ENCODE data around the gene PTPRH. TPM values are rescaled to one million over a fixed set of nuclear protein-coding genes. Genes with fewer than 3 reads are reported as not detected.

The PTPRH gene
- total and polyA plus RNA-seq, 9 of the 15 experiments (the other 6 are each of a cell fraction or from before 2014, with no cell fraction given) = 0.87 to 34.3 (median 22.7) TPM

GRCh38 chr19:55179606-55180484, 29.5 kb downstream of the PTPRH start, which contains the start of gene SYT5 (continued):
- TF ChIP-seq ZBTB17 (CRISPR knock-in tag; IDR thresholded peaks at IDR 0.05) = 0 out of 2 replicates have a peak, but pooled peaks have one; percentile 50
- TF ChIP-seq NCOA1 (IDR thresholded peaks at IDR 0.05; ENCODE audit: low read depth) = peak; percentile 75
- no peak for TF ChIP-seq MAFG (tag; conservative IDR thresholded peaks at IDR 0.05)
- peak; percentile 29 to 37; a peak in 1 of 4 replicates for TF ChIP-seq FOXK2 (conservative IDR thresholded peaks at IDR 0.05 in 1 of 2, IDR thresholded peaks at IDR 0.05 in 1 of 2; ENCODE audit: low read depth in 2 of 2)
- no peak for TF ChIP-seq ARHGAP35 (IDR thresholded peaks at IDR 0.05; ENCODE audit: partially characterized antibody)
- no peak for TF ChIP-seq ZNF696 (CRISPR knock-in tag; conservative IDR thresholded peaks at IDR 0.05)
- no peak for TF ChIP-seq BRD4 (IDR thresholded peaks at IDR 0.05)
- TF ChIP-seq, protein P1, sequence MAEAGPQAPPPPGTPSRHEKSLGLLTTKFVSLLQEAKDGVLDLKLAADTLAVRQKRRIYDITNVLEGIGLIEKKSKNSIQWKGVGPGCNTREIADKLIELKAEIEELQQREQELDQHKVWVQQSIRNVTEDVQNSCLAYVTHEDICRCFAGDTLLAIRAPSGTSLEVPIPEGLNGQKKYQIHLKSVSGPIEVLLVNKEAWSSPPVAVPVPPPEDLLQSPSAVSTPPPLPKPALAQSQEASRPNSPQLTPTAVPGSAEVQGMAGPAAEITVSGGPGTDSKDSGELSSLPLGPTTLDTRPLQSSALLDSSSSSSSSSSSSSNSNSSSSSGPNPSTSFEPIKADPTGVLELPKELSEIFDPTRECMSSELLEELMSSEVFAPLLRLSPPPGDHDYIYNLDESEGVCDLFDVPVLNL (CRISPR knock-in tag; IDR thresholded peaks at IDR 0.05; ENCODE audit: low read depth) = peak; percentile 83; the same call in 1 of the 2 replicates
- no peak for TF ChIP-seq MCM7 (IDR thresholded peaks at IDR 0.05)
- no peak for TF ChIP-seq BDP1 (IDR thresholded peaks at IDR 0.05; ENCODE audit: insufficient read depth, insufficient read length)
- TF ChIP-seq ZBTB2 (IDR thresholded peaks at IDR 0.05) = no peak
- TF ChIP-seq SMAD3 (CRISPR knock-in tag; conservative IDR thresholded peaks at IDR 0.05) = no peak
- 0 out of 2 replicates have a peak, but pooled peaks have one; percentile 40 for TF ChIP-seq TOE1 (IDR thresholded peaks at IDR 0.05; ENCODE audit: borderline replicate concordance)
- peak; percentile 92 for TF ChIP-seq TOE1 (CRISPR knock-in tag; IDR thresholded peaks at IDR 0.05; ENCODE audit: borderline replicate concordance, low read depth)
- TF ChIP-seq, protein P2, sequence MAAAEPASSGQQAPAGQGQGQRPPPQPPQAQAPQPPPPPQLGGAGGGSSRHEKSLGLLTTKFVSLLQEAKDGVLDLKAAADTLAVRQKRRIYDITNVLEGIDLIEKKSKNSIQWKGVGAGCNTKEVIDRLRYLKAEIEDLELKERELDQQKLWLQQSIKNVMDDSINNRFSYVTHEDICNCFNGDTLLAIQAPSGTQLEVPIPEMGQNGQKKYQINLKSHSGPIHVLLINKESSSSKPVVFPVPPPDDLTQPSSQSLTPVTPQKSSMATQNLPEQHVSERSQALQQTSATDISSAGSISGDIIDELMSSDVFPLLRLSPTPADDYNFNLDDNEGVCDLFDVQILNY (CRISPR knock-in tag; IDR thresholded peaks at IDR 0.05) = peak; percentile 90
- TF ChIP-seq TARDBP (IDR thresholded peaks at IDR 0.05) = no peak
- TF ChIP-seq CREM (IDR thresholded peaks at IDR 0.05; ENCODE audit: low read depth) = peak; percentile 58
- TF ChIP-seq POLR2A (conservative IDR thresholded peaks at IDR 0.05) = no peak
- TF ChIP-seq, protein P3, sequence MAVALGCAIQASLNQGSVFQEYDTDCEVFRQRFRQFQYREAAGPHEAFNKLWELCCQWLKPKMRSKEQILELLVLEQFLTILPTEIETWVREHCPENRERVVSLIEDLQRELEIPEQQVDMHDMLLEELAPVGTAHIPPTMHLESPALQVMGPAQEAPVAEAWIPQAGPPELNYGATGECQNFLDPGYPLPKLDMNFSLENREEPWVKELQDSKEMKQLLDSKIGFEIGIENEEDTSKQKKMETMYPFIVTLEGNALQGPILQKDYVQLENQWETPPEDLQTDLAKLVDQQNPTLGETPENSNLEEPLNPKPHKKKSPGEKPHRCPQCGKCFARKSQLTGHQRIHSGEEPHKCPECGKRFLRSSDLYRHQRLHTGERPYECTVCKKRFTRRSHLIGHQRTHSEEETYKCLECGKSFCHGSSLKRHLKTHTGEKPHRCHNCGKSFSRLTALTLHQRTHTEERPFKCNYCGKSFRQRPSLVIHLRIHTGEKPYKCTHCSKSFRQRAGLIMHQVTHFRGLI (CRISPR knock-in tag; IDR thresholded peaks at IDR 0.05) = no peak
- no peak for TF ChIP-seq SRSF3 (IDR thresholded peaks at IDR 0.05; ENCODE audit: insufficient read depth, low read length)
- no peak for TF ChIP-seq ETV6 (IDR thresholded peaks at IDR 0.05; ENCODE audit: borderline replicate concordance in 1 of 2, low read depth in 2 of 2, low read length in 1 of 2)
- TF ChIP-seq ETV6 (CRISPR knock-in tag; IDR thresholded peaks at IDR 0.05; ENCODE audit: borderline replicate concordance) = peak; percentile 90; the same call in 1 of the 2 replicates
- no peak for TF ChIP-seq ZNF644 (tag; IDR thresholded peaks at IDR 0.05; ENCODE audit: low read depth)

Measured in K562 (cell line).